H54 (cell line): ENCODE results near the gene LTBP1.
A peak's percentile ranks its signal among the peaks of the same experiment; 100 is the strongest.

ENCODE experiments used
- DNase-seq: peaks from one replicate; pipeline ENCODE4 v3.0.0; 2011; ENCODE audit warnings: low spot score, mixed read lengths; ENCODE audit not compliant: insufficient read length
- FAIRE-seq: peaks from 3 replicates; lab custom pipeline; 2011; peaks lifted over from hg19 to GRCh38; lab: Jason Lieb, UNC
- POLR2A ChIP-seq: IDR thresholded peaks from 2 replicates; pipeline ENCODE4 v1.6.1; 2011; ENCODE audit warnings: low read depth, mild to moderate bottlenecking, low read length

LTBP1 gene

DNA sequence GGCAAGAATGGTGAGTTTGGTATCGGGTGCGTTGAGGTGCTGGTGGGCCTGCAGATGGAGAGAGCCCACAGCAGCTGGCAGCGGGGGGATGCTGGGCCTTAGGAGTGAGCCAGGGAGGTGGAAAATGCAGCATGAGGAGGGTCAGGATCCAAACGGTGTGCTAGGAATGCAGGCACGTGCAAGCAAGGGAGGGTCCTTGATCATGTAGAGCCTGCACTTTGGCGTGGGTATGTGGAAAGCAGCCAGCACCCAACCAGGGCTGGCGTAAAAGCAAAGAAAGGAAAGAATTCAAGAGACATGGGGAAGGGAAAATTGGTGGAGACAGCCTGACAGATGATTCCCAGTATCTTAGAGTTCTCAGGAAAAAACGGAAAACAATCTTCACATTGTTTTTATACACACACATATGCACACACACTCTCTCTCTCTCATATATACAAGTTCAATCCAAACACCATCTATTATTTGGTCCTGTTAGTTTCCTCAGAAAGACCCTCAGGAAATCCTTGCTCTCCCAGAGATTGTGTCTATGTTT, 46.3 kb downstream of the LTBP1 start:
- DNase-seq, result no peak
- TF ChIP-seq POLR2A, result no peak
- FAIRE-seq, result no peak

DNA sequence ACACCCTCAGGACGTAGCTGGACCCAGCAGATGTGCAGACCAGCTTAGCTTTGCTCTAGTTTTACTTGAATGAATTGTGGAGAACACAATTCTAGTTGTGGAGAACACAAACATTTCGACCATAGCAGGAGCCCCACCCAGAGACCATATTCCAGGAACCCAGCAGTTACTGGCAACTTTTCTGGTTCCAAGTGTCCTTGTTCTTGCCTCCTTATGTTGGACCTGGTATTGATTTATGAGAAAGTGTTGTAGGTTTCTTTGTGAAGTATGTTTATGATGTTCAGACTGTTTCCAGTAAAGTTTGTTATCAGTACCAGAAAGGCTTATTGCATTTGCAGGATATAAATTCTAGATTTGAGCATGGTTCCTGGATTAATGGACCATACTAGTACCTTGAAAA, 51.0 kb downstream of the LTBP1 start:
- DNase-seq (no peak), FAIRE-seq (no peak)
- TF ChIP-seq POLR2A, result no peak

DNA sequence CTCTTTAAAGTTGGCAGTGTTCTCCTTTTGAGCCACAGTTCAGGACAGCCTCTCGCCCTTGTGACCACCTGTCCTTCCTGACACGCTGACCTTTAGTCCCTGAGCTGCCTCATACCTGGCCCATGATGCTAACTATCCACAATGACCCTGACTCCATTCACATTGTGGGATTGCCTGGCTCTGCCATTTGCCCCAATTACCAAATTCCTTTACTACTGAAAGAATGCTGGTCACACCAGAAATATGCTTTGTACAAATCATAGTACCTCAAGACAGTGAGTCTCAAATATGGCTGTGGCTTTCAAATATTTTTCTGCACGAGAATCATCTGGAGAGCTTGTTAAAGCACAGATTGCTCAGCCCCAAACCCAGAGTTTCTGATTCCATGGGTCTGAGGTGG, 54.2 kb downstream of the LTBP1 start:
- DNase-seq (no peak), FAIRE-seq (no peak)
- no peak for TF ChIP-seq POLR2A

DNA sequence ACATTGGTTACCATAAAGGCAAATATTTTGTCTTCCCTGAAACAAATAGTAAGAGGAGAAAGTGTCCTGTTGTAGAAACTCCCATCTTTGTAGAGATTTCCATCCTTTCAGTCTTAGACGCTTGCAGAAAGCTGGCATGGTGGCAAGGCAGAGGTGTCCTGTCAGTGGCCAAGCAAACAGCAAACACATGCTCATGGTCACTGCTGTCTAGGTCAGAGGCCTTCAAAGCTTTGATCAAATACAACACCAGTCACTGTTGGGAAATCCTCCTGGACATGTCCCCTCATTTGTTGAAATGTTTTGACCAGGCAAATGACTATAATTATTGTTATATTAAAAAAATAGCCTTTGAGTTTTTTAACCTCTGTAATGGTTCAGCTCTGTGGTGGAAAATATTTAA, 55.1 kb downstream of the LTBP1 start:
- DNase-seq (no peak), FAIRE-seq (no peak)
- TF ChIP-seq POLR2A, result no peak

DNA sequence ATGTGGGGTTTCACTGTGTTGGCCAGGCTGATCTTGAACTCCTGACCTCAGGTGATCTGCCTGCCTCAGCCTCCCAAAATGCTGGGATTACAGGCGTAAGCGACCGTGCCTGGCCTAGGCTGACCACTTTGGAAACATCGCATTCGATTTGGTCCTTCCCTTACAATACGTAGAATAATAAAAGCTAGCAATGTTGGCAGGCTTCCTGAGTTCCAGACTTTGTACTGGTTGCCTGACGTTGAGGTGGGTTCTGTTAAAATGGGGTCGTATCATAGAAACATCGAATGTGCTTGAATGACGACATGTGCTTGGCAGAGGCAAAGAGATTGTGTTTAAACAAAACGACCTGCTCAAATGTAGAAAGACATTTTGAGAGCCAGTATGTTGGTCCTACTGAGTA, 56.1 kb downstream of the LTBP1 start:
- FAIRE-seq, result no peak
- no peak for TF ChIP-seq POLR2A
- no peak for DNase-seq

DNA sequence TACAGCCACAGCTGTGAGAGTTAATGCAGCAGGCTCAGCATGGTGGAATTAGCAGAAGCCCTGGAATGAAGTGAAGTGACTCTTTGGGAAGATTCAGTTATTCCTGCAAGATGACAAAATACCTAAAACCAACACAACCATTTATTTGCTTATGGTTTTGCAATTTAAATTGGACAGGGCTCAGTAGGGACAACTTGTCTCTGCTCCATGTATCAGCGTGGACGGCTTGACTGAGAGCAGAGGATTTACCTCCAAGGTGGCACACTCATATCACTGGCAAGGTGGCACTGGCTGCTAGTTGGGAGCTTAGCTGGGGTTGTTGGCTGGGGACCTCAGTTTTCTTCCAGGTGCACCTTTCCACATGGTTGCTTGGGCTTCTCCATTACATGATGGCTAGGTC, 58.3 kb downstream of the LTBP1 start:
- no peak for DNase-seq
- FAIRE-seq, result no peak
- no peak for TF ChIP-seq POLR2A

DNA sequence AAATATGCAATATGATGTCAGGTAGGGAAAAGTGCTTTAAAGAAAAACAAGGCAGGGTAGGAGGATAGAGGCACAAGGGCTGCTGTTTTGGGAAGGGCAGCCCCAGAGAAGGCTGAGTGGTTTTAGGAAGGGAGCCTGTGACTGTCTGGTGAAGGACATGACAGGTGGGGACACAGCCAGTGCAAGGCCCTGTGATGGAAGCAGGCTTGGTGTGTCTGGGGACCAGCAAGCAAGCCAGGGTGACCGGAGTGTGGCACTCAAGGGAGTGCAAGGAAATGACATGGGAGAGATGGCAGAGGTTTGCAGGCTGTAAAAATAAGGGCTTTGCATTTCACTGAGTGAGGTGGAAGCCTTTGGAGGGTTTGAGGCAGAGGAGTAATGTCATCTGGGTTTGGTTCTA, 62.0 kb downstream of the LTBP1 start:
- no peak for TF ChIP-seq POLR2A
- no peak for DNase-seq
- no peak for FAIRE-seq

DNA sequence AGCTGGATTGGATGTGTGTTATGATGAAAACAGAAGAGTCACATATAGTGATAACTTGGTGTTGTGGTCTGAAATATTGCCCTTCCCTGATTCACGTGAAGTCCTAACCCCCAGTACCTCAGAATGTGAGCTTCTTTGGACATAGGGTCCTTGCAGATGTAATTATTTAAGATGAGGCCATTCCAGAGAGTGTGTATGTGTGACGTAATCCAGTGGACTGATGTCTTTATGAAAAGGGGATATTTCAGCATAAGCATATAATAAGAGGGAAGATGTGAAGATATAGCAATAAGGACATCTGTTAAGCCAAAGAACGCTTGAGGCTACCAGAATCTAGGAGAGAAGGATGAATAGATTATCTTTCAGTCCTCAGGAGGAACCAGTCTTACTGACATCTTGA, 62.5 kb downstream of the LTBP1 start:
- no peak for FAIRE-seq
- no peak for TF ChIP-seq POLR2A
- DNase-seq, result no peak

DNA sequence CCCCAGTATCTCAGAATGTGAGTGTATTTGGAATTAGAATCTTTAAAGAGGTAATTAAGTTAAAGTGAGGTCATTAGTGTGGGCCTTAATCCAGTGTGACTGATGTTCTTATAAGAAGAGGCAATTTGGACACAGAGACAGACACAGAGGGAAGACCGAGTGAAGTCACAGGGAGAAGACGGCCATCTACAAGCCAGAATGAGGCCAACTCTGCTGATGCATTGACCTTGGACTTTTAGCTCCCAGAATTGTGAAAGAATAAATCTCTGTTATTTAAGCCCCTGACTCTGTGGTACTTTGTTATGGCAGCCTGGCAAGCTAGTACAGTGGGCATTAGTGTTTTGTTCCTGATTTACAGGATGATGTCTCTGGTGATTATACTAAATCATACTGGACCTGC, 64.6 kb downstream of the LTBP1 start:
- DNase-seq (no peak), FAIRE-seq (no peak)
- TF ChIP-seq POLR2A, result no peak

DNA sequence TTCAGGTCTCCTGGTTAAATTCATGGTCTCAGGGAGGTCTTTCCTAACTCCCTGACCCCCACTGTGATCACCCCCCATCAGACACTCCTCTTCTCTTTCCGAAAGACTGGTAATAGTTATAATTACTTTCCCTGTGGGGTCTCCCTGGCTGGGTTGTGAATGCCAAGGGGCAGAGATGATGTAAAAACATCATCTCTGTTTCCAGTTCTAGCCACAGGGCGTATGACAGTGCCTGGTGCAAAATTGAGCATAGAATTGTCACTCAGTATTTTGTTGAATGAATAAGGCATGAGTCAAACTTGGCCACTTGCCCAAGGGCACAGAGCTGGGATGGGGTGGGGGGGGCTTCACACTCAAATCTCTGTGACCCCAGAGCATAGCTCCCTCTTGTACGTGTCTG, 65.2 kb downstream of the LTBP1 start:
- no peak for DNase-seq
- peak; percentile 48 for FAIRE-seq
- no peak for TF ChIP-seq POLR2A

DNA sequence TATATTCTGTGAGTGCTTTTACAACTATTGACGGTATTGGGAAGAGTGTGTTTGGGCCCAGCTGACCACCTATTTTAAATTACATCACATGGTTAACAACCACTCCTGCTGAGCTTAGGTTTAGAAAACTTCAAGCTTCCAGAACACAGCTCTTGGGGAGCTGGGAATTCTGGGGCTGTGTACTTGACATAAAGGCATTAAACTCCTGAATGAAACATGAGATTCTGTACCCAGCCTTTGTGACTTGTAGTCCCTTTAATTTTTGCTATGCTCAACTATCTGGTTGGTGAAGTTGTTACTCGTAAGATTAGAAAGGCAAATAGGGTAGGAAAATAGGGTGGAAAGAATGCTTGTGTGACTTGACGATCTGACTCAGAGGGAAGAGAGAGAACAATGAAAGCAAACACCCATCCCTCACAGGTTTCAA, 66.9 kb downstream of the LTBP1 start:
- no peak for TF ChIP-seq POLR2A
- FAIRE-seq (peak; percentile 11), DNase-seq (no peak)

DNA sequence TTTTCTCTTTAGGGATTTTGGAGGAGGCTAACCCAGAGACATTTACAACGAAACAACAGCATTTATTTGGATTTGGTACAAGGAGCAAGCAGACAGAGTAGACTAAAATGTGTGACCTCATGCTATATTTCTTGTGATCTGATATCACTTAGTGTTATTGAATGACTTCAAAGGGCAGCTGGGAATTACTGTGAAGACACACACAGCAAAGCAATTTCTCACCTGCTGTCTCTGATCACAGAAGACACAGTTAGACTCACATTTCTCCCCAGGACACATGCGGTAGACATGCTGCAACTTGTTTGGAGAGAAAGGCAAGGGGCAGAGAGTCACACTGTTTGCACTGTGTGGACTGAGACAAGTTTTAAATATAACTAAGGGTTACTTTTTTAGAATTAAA, 67.5 kb downstream of the LTBP1 start:
- no peak for DNase-seq
- FAIRE-seq, result peak; percentile 61
- no peak for TF ChIP-seq POLR2A

DNA sequence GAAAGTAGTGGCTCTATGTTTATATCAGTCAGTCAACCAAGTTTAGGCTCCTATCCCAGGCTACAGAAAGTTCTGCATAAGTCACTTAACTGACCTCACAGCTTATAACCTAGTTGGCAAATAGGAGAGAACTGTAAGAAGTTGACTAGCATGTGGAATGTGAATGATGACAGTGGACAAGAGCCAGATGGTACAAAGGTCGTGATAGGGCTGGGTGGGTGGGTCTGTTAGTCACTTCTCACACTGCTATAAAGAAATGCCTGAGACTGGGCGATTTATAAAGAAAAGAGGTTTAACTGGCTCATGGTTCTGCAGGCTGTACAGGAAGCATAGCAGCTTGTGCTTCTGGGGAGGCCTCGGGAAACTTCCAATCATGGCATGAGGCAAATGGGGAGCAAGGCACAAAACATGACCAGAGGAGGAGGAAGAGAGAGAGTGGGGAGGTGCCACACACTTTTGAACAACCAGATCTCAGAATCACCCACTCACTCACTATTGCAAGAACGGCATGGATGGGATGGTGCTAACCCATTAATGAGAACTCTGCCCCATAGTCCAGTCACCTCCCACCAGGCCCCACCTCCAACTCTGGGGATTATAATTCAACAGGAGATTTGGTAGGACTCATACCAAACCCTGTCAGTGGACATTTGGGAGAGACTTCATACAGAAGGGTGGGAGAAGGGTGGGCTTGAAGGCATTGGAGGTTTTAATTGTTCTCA, 68.8 kb downstream of the LTBP1 start:
- FAIRE-seq, result peak; percentile 86
- peak; percentile 29 for DNase-seq
- TF ChIP-seq POLR2A, result no peak

DNA sequence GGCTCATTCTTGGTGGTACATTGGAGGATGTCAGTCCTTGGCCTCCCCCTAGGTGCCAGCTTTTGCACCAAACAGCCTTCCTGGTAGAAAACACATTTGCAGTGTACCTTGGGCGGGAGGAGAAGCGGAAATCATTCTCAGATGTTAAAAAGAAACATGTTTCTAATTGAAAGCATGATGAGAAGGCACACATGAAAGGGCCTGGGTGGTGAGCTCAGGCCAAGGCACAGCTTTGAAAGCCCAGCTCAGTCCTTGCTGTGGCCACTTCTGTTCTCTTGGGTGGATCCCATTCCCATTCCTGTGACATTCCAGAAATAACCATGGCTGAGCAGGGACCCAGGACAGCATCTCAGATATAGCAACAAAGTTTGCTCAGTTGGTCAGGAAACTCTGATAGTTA, 71.5 kb downstream of the LTBP1 start:
- FAIRE-seq (no peak), DNase-seq (no peak)
- TF ChIP-seq POLR2A, result no peak

DNA sequence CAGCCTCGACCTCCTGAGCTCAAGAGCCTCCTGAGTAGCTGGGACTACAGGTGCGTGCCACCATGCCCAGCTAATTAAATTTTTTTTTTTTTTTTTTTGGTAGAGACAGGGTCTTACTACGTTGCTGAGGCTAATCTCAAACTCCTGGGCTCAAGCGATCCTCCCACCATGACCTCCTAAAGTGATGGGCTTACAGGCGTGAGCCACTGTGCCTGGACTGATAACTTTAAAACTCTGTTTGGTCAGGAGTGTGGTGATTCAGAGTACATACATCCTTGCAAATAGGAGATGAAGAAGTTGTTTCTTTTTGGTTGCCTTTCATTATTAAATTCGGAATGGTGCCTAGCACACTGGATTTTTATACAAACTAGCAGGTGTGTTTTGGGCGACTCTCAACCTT, 73.0 kb downstream of the LTBP1 start:
- DNase-seq, result no peak
- TF ChIP-seq POLR2A, result no peak
- no peak for FAIRE-seq
